Measurements from ENCODE around the gene GTSE1.

DNA sequence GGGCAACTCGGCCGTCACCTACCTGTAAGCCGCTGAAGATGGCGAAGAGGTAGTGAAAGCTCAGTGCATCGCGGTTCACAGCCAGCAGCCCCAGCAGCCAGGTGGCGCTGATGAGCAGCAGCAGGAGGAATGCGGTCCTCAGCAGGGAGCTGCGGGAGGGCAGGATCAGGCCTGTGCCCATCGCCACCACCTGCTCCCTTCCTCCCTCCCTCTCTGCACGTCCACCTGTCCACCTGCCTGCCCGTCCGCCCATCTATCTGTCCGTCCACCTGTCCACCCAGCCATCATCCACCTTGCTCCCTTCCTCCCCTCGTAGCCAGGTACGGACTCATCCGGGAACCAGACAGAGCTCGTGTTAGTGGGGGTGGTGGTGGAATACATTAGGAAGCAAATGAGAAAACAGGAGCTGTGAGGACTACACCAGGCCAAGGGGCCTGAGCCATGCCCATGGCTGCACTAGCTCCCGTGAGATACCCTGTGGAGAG is 71.1 kb downstream of the GTSE1 start:
- TF ChIP-seq CTCF (IDR thresholded peaks at IDR 0.05; ENCODE audit: insufficient read depth, low read length, poor library complexity, severe bottlenecking) = peak; percentile 60
- TF ChIP-seq EZH2phosphoT487 (conservative IDR thresholded peaks at IDR 0.05; ENCODE audit: low read length) = no peak

Data from SU-DHL-6 (cell line).